Effector memory CD8-positive, alpha-beta T cell (primary cell): ENCODE results near the gene RPTOR.
"Not testable (repeated sequence)": the region's sequence is repeated elsewhere in the genome, so short reads cannot be mapped to it uniquely, and the experiment has no call there.

Source experiments
- ATAC-seq: fragments of 150-1000 bp; cut with Tn5 transposase; replicated peaks from 2 replicates; pipeline ENCODE4 v1.10.0; 2021; ENCODE audit warnings: mild to moderate bottlenecking, moderate library complexity
- DNase-seq, 3 experiments: peaks; one replicate each; pipeline ENCODE4 v3.0.0; 2021
- H3K27ac Mint-ChIP-seq, 2 donors: one replicate each; pipeline ENCODE4 v1.8.0; 2022; ENCODE audit warnings: mild to moderate bottlenecking in 2 of 2, mixed read lengths in 2 of 2, moderate library complexity in 2 of 2
- H3K27me3 Mint-ChIP-seq, 2 donors: one replicate each; pipeline ENCODE4 v1.8.0; 2022; ENCODE audit warnings: mixed read lengths in 2 of 2
- H3K36me3 Mint-ChIP-seq: one replicate; pipeline ENCODE4 v1.8.0; 2022; ENCODE audit warnings: mild to moderate bottlenecking, moderate library complexity, mixed read lengths; ENCODE audit not compliant: insufficient read depth
- H3K4me1 Mint-ChIP-seq, 2 donors: one replicate each; pipeline ENCODE4 v1.8.0; 2022; ENCODE audit warnings: low read depth in 2 of 2, mixed read lengths in 2 of 2
- H3K4me3 Mint-ChIP-seq, 2 donors: one replicate each; pipeline ENCODE4 v1.8.0; 2022; ENCODE audit warnings: mild to moderate bottlenecking in 2 of 2, mixed read lengths in 2 of 2, moderate library complexity in 2 of 2
- H3K9me3 Mint-ChIP-seq, 2 donors: one replicate each; pipeline ENCODE4 v1.8.0; 2022; ENCODE audit warnings: mixed read lengths in 2 of 2

Gene RPTOR

DNA sequence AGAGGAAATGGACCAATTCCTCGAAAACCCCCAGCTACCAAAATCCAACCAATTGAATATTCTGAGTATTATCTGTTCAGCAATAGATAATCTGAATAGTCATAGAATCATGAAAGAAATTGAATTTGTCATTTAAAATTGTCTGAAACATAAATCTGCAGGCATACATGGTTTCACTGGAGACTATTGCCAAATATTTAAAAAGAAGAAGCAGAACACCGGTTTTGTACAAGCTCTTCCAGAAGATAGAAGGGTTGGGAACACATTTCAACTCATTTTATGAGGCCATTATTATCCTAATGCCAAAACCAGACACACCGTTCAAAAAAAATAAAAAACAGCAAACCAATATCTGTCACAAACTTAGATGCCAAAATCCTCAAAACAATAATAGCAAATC, 195.5 kb downstream of the RPTOR start:
- Mint-ChIP-seq H3K4me1 (peaks cover 18 to 29% of the 10 kb centered on the region in 2 donors), H3K27me3 (no peaks in the 10 kb centered on the region), H3K27ac (peak overlapping the region in 1 of 2 donors; percentile 90), H3K9me3 (no peaks in the 10 kb centered on the region), H3K36me3 (peaks cover 10% of the 10 kb centered on the region), H3K4me3 (no peak overlapping the region)
- DNase-seq (no peak), ATAC-seq (no peak)

DNA sequence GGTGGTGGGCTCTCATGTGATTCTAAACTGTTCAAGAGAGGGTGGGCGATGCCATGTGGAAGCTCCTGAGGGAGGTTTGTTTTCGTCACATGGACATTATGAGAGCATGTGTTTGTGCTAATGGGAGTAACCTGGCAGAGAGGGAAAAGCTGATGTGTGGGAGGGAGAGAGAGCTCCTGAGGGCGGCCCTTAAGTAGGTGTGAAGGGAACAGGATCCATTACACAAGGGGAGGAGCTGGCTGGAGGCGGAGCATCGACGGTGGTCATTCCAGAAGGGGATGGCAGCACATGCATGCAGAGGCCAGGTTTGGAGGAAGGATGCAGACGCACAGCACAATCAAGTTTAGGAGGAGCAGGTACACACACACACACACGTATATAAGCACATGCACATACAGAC, 197.5 kb downstream of the RPTOR start:
- Mint-ChIP-seq H3K36me3 (peaks cover 6% of the 10 kb centered on the region), H3K4me1 (peaks cover 18 to 30% of the 10 kb centered on the region in 2 donors), H3K9me3 (no peaks in the 10 kb centered on the region), H3K27ac (peak overlapping the region in 1 of 2 donors; percentile 54), H3K4me3 (no peak overlapping the region), H3K27me3 (no peaks in the 10 kb centered on the region)
- no peak for ATAC-seq
- no peak for DNase-seq

DNA sequence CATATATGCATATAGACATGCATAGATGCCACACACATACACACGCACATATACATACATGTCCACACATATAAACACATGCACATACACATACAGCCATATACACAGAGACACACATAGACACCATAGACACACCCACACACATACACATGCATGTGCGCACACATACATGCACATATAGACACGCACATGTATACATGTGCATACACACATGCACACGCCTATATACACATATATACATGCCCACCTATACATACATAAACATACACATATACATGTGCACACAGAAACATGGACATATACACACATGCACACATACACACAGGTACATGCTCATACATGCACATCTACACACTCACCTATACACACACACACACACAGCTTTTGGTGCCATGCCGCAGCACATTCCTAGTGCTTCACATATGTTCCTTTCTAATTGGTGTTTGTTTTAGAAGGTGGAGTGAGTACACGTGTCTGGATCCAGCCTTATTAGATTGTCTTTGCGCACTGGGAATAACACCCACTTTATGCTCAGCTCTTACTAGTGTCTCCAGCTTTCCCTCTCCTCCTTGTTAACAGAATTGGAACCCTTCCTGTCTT, 198.0 kb downstream of the RPTOR start:
- Mint-ChIP-seq H3K36me3 (peaks cover 6% of the 10 kb centered on the region), H3K27ac (peak overlapping the region in 1 of 2 donors; percentile 30), H3K4me3 (no peak overlapping the region), H3K27me3 (no peaks in the 10 kb centered on the region), H3K4me1 (peaks cover 19 to 33% of the 10 kb centered on the region in 2 donors), H3K9me3 (no peaks in the 10 kb centered on the region)
- DNase-seq (no peak), ATAC-seq (no peak)

DNA sequence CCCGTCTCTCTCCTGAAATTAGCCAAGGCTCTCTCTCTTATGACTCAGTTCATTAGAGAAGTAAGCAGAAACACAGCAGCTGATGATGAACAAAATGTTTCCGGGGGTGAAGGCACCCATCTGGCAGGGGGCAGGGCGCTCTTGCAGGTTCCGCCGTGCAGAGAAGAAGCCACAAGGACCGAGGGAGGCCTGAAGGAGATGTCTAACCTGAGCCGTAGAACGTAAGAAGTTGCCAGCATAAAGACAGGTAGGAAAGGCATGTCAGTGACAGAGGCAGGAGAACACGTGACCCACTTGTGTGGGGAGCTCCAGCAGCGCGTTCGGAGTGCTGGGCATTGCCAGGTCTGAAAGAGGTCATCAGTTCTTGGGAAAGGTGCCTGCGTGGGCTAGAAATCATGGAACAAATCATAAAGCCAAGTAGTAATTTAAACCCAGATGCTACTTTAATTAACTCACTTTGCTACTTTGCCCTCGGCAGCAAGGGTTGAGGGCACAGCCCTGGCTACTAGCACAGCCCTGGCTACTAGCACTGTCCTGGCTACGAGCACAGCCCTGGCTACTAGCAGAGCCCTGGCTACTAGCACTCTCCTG, 198.6 kb downstream of the RPTOR start:
- DNase-seq: no peak
- Mint-ChIP-seq H3K4me3 (no peak overlapping the region), H3K4me1 (peaks cover 19 to 34% of the 10 kb centered on the region in 2 donors), H3K36me3 (peaks cover 6% of the 10 kb centered on the region), H3K9me3 (no peaks in the 10 kb centered on the region), H3K27me3 (no peaks in the 10 kb centered on the region), H3K27ac (peak overlapping the region in 1 of 2 donors; percentile 30)
- ATAC-seq: no peak

DNA sequence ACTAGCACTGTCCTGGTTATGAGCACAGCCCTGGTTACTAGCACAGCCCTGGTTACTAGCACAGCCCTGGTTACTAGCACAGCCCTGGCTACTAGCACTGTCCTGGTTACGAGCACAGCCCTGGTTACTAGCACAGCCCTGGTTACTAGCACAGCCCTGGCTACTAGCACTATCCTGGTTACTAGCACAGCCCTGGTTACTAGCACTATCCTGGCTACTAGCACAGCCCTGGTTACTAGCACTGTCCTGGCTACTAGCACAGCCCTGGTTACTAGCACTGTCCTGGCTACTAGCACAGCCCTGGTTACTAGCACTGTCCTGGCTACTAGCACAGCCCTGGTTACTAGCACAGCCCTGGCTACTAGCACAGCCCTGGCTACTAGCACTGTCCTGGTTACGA, 199.3 kb downstream of the RPTOR start:
- H3K4me1 Mint-ChIP-seq: peaks cover 16 to 34% of the 10 kb centered on the region in 2 donors
- not testable (repeated sequence) for H3K4me3 Mint-ChIP-seq, DNase-seq, H3K27ac Mint-ChIP-seq, H3K36me3 Mint-ChIP-seq, H3K27me3 Mint-ChIP-seq, H3K9me3 Mint-ChIP-seq, ATAC-seq

DNA sequence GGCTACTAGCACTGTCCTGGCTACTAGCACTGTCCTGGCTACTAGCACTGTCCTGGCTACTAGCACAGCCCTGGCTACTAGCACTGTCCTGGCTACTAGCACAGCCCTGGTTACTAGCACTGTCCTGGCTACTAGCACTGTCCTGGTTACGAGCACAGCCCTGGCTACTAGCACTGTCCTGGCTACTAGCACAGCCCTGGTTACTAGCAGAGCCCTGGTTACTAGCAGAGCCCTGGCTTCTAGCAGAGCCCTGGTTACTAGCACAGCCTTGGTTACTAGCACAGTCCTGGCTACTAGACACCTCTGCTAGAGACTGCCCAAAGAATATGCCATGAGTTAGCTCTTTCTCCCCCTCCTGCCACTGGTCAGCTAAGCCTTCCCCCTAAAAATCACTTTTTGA, 200.1 kb downstream of the RPTOR start:
- not testable (repeated sequence) for H3K36me3 Mint-ChIP-seq, H3K4me3 Mint-ChIP-seq, H3K27me3 Mint-ChIP-seq, H3K27ac Mint-ChIP-seq, DNase-seq, ATAC-seq, H3K9me3 Mint-ChIP-seq
- H3K4me1 Mint-ChIP-seq: peaks cover 16 to 31% of the 10 kb centered on the region in 2 donors

DNA sequence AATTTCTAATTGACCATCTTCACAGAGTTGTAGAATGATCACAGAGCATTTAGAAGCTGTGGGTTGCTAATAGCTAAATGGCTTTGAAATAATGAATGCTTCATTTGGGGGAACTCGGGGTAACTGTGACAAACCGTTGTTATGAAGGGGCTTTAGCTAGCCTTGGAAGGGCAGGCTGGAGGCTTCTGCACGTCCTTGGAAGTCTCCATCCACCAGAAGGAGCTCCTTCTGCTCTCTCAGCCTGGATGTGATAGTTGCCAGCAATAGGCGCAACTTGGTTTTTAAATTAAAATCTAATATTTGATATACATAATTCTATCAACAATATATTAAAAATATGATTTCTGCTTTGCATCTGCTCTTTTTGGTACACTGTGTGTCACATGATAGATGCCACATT, 200.5 kb downstream of the RPTOR start:
- H3K4me1 Mint-ChIP-seq: peaks cover 16 to 30% of the 10 kb centered on the region in 2 donors
- no peaks in the 10 kb centered on the region for H3K9me3 Mint-ChIP-seq
- H3K4me3 Mint-ChIP-seq: no peak overlapping the region
- H3K36me3 Mint-ChIP-seq: no peaks in the 10 kb centered on the region
- H3K27me3 Mint-ChIP-seq: no peaks in the 10 kb centered on the region
- ATAC-seq (no peak), DNase-seq (no peak)
- no peak overlapping the region for H3K27ac Mint-ChIP-seq

DNA sequence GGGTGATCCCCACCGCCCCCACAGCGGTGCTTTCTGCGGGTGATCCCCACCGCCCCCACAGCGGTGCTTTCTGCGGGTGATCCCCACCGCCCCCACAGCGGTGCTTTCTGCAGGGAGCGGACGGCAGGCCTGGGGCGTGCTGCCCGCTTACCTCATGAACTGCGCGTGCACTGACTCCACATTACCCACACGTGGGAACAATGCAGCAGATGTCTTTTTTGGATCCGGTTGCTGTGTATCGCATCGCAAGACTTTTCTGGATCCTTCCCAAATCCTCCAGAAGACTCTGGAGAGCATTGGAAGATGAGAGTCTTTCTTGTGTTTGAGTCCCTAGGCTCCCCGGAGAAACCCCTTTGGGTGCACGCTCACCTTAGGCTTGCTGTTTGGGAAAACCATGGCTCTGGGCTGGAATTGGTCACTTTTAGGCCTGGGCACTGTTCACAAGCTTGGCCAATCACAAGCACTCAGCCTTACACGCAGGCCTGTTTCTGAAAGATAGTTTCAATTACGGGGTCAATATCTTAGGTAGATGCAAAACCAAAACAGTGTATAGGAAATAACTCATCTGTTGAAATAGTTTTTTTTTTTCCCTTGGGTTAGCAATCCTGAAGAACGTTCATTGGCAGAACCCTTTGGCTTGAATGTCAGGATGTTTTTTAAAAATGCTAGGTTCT, 201.8 kb downstream of the RPTOR start:
- Mint-ChIP-seq H3K9me3 (no peaks in the 10 kb centered on the region), H3K4me3 (no peak overlapping the region), H3K36me3 (no peaks in the 10 kb centered on the region), H3K27me3 (no peaks in the 10 kb centered on the region), H3K27ac (peak overlapping the region in 1 of 2 donors; percentile 63), H3K4me1 (peaks cover 11 to 26% of the 10 kb centered on the region in 2 donors)
- ATAC-seq: no peak
- no peak for DNase-seq

DNA sequence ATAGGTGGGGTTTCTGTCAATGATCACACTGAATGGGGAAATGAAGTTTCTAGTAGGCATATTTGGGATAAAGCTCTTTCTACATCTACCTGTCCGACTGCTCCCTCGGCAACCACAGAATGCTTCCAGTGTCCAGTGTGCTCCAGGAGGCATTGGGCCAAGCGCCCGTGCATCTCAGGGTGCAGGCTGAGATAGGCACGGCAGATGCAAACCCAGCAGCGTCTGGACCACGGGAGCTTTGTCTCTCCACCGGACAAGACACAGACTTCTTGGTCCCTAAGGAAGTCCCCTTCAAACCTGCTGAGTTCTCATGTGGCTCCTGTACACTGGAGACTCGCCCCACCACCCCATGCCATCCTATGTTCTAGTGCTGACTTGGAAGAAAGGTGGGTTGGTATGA, 202.8 kb downstream of the RPTOR start:
- Mint-ChIP-seq H3K4me3 (no peak overlapping the region), H3K4me1 (peaks cover 8 to 17% of the 10 kb centered on the region in 2 donors), H3K27me3 (no peaks in the 10 kb centered on the region), H3K9me3 (no peaks in the 10 kb centered on the region), H3K27ac (peak overlapping the region; percentile 32 to 63), H3K36me3 (peaks cover 3% of the 10 kb centered on the region)
- ATAC-seq (no peak), DNase-seq (no peak)

DNA sequence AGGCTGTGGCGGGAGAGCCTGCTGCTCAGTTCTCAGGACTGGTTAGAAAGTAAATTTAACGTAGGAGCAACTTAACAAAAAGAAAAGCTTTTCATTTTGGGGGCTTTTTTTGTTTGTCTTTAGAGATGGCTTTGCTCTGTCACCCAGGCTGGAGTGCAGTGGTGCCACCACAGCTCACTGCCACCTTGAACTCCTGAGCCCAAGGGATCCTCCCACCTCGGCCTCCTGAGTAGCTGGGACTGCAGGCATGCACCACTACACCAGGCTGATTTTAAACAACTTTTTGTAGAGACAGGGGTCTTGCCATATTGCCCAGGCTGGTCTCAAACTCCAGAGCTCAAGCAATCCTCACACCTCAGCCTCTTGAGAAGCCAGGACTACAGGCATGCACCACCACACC, 205.0 kb downstream of the RPTOR start:
- no peak for DNase-seq
- Mint-ChIP-seq H3K27me3 (no peaks in the 10 kb centered on the region), H3K9me3 (no peaks in the 10 kb centered on the region), H3K36me3 (peaks cover 3% of the 10 kb centered on the region), H3K27ac (no peak overlapping the region), H3K4me3 (no peak overlapping the region), H3K4me1 (peaks cover 2 to 8% of the 10 kb centered on the region in 2 donors)
- ATAC-seq: no peak

DNA sequence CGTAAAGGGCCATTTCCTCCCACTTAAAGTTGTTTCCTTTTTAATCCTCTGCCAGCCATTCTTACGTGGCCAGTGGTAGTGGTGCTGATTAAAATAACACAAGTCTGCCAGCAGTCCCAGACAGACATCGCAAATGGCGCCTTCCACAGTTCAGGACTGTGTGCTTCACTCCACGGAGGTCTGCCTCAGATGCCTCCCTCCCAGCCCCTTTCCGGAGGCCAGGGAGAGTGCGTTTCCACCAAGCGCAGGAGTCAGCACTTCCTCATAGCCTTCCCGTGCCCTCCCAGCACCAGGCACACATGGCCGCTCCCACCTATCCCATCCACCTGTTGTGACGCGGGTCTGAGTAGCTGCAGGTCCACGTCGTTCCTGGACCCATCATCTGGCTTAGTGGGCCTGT, 205.6 kb downstream of the RPTOR start:
- no peaks in the 10 kb centered on the region for H3K9me3 Mint-ChIP-seq
- DNase-seq (no peak), ATAC-seq (no peak)
- no peak overlapping the region for H3K4me3 Mint-ChIP-seq
- peaks cover 3% of the 10 kb centered on the region for H3K36me3 Mint-ChIP-seq
- peaks cover 2 to 4% of the 10 kb centered on the region in 2 donors for H3K4me1 Mint-ChIP-seq
- no peaks in the 10 kb centered on the region for H3K27me3 Mint-ChIP-seq
- no peak overlapping the region for H3K27ac Mint-ChIP-seq

DNA sequence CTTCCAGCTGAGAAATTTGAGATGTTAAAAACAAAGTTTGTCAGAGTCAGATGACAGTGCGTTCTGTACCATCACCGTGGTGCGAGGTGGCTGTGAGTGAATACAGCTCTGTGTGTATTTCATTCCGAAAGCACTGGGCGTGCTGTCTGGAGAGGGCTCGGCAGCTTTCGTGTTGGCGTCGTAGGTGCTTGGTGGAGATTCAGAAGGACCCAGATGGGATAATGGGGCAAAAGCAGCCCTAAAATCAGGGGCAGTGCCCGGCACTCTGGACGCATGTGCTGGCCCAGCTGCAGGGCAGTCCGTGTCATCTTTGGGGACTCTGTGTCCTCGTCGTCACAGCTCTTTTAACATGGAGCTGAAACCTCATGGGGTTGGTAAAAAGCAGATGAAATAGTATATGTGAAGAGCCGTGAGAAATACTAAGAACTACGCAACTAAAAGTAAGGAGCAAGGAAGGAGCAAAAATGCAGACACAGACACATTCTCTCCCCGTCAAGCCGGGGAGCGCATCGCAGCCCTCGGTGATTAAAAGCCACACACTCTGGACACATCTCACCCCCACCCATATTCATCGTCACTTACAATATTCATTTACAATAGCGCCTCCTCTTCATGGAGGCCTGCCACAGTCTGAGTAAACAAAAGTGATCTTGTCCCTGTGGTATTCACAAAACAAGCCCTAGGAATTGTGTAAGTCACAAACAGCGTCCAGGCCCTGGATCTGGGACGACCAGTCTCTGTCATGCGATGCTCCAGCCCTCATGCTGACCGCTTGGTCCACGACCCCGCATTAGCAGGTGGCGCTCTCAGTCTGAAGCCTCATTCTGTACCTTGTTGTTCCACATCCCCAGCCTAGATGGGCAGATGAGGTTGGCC, 206.7 kb downstream of the RPTOR start:
- no peak for ATAC-seq
- H3K36me3 Mint-ChIP-seq: peaks cover 3% of the 10 kb centered on the region
- no peak overlapping the region for H3K4me3 Mint-ChIP-seq
- H3K27ac Mint-ChIP-seq: no peak overlapping the region
- no peaks in the 10 kb centered on the region for H3K27me3 Mint-ChIP-seq
- H3K9me3 Mint-ChIP-seq: no peaks in the 10 kb centered on the region
- peaks cover 4% of the 10 kb centered on the region in 2 donors for H3K4me1 Mint-ChIP-seq
- no peak for DNase-seq

DNA sequence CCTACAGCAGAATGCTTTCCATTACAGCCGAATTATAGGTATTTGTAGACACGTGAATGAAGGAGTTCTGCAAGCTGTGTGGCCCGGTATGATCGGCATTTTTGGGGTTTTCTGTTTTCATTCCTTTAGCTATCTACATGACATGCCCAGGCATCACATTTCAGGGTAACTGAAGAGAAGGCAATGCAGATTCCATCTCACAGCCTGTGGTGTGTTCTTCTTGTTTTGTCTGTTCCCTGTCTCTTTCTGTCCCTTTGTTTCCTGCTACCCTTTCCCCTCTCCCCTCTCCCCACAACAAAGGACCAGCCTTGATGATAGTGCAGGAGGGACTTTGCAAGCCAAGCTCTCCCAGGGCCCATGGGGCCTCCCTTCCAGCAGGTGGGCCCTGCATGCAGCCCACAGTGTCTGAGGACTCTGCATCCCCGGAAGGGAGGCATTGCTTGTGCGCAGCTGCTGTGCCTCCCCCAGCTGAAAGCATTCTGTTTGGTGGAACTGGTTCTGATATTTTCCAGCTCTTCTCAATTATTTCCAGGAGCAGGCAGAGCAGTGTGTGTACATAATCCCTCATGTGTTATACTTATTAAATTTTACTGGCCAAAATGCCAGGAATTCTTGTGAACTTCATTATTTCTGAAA, 207.4 kb downstream of the RPTOR start:
- Mint-ChIP-seq H3K27me3 (no peaks in the 10 kb centered on the region), H3K4me1 (peaks cover 4% of the 10 kb centered on the region in 2 donors), H3K9me3 (no peaks in the 10 kb centered on the region), H3K27ac (peak overlapping the region in 1 of 2 donors; percentile 44), H3K36me3 (peaks cover 3% of the 10 kb centered on the region), H3K4me3 (no peak overlapping the region)
- no peak for ATAC-seq
- no peak for DNase-seq
